ENCODE data around the gene KIAA1217.

Gene KIAA1217

GRCh38 chr10:24502006-24502405 is 293.1 kb downstream of the KIAA1217 start:
- DNase-seq (ENCODE audit: low spot score) = no peak

DNA sequence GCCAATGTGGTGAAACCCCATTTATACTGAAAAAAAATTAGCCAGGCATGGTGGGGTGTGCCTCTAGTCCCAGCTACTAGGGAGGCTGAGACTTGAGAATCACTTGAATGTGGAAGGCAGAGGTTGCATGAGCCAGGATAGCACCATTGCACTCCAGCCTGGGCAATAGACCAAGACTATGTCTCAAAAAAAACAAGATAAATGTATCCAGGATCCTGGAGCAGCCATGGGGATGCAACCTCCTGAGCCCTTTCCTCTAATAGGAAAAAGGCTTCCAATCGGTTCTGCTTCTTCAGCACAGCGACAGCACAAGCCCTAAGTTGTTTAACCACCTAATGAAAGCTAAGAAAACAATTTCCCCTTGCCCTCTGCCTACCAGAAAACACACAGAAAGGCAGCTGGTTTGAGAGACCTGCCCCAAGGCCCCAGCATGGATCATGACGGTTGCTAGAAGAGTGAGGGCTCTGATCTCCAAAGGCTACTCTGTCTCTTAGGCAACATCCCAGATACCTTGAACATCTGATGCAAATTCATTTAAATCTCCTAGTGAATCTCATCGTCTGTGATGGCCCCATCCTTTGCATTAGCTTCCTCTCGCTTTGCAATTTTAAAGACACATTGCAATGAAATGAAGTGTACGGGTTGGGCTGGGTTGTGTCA is 294.0 kb downstream of the KIAA1217 start:
- DNase-seq (ENCODE audit: low spot score) = no peak

- peak; percentile 6 for DNase-seq (ENCODE audit: low spot score)
Observed at GRCh38 chr10:24503461-24504320, 294.8 kb downstream of the KIAA1217 start.

- no peak for DNase-seq (ENCODE audit: low spot score)
Observed at GRCh38 chr10:24505759-24506158, 296.8 kb downstream of the KIAA1217 start.

- DNase-seq (ENCODE audit: low spot score) = no peak
Observed at GRCh38 chr10:24513155-24513554, 304.2 kb downstream of the KIAA1217 start.

GRCh38 chr10:24515481-24515880 is 306.5 kb downstream of the KIAA1217 start:
- no peak for DNase-seq (ENCODE audit: low spot score)

DNA sequence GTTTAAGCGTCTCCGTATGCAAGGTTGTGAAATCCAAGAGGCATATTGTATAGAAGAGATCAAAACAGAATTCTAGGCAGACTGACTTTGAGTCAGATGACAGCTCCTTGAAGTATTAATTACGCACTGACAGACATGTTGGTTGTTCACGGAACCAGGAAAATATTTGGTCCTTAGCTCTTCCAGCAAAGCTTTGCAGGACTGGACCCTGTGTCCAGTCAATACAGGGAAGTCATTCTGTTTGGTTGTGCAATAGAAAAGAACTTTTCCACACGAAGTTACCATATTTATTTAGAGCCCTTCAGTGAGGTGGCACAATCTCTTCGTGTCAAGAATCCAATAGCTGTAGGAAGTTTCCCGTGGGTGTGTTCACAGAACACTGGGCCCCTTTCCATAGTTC is 309.5 kb downstream of the KIAA1217 start:
- no peak for DNase-seq (ENCODE audit: low spot score)

GRCh38 chr10:24518981-24519597 is 310.2 kb downstream of the KIAA1217 start:
- peak; percentile 53 for DNase-seq (ENCODE audit: low spot score)

DNA sequence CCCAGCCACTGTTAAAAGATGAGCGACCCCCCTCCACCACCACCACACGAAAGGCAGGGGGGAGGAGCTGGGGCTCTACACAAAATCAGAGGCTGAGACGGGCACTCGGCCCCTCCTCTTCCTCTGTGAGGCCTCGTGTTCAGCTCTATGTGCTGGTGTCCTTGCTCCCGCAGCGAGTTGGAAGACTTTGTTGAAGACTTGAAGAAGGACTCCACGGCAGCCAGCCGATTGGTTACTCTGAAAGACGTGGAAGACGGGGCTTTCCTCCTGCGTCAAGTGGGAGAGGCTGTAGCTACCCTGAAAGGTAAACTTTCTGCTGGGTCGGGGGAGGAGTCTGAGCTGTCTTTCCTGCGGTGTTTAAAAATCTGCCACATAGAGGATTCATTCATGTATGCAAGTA is 311.0 kb downstream of the KIAA1217 start:
- no peak for DNase-seq (ENCODE audit: low spot score)

DNA sequence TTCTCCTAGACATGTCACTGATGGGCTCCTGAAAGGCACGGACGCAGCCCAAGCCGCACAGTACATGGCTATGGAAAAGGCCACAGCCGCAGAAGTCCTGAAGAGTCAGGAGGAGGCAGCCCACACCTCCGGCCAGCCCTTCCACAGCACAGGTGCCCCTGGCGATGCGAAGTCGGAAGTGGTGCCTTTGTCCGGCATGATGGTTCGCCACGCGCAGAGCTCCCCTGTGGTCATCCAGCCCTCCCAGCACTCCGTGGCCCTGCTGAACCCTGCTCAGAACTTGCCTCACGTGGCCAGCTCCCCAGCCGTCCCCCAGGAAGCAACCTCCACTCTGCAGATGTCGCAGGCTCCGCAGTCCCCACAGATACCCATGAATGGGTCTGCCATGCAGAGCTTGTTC is 315.4 kb downstream of the KIAA1217 start:
- no peak for DNase-seq (ENCODE audit: low spot score)

DNA sequence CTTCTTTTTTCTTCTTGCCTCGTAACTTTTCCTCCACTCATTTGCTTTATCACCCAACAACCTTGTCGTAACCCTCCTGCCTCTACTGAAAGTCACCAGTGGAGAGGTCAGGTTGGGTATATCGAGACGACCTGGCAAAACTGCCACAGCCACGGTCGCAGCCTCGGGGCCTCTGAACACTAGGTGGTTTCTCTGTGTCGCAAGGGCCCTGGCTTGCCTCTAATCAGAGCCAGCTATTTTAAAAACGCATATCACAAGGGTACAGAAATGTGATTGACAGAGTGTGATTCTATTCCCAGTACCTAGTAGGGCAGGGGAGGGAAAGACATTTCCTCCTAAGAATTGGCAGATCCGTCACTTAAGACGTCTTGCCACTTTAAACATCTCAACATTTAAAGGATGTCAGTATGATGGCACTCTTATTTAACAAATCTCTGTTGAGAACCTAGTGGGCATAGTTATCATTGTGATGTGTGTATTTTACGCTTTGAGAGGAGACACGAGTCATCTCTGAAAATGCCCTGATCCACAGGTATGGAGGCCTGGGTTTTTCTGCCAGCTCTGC is 317.2 kb downstream of the KIAA1217 start:
- no peak for DNase-seq (ENCODE audit: low spot score)

DNA sequence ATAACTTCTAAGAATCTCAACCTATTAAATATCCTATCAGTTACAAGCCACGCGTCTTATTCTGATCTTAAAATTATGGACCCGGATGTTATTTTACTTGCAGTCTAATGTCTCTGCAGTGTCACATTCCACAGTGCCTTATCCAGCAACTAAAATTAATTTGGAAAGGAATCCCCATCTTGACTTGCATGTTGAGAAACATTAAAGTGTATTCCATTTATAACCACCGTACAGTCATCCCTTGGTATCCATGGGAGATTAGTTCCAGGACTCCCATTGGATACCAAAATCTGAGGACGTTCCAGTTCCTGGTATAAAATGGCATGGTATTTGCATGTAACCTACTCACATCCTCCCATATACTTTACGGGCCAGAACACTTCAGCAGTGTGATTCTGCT is 320.0 kb downstream of the KIAA1217 start:
- no peak for DNase-seq (ENCODE audit: low spot score)

DNA sequence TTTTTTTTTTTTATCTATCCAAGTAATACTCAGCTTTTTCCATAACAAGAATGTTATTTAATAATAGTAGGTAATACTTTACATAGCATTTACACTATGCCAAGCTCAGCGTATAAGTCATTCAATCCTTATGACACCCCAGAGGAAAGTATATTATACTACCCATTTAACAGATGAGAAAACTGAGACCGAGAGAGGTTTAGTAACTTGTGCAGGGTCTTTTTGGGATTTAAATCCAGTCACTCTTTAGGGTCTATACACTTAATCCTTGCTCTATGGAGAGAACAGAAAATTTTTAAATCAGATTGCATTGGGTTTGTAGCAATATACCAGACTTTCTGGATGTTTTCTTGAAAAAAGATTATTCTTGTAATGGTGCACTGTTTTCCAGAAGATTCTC is 322.5 kb downstream of the KIAA1217 start:
- DNase-seq (ENCODE audit: low spot score) = no peak

- no peak for DNase-seq (ENCODE audit: low spot score)
Observed at GRCh38 chr10:24533981-24534380, 325.0 kb downstream of the KIAA1217 start.

GRCh38 chr10:24536636-24537035 is 327.7 kb downstream of the KIAA1217 start:
- no peak for DNase-seq (ENCODE audit: low spot score)

- no peak for DNase-seq (ENCODE audit: low spot score)
Observed at GRCh38 chr10:24541239-24541753, 332.4 kb downstream of the KIAA1217 start.

- no peak for DNase-seq (ENCODE audit: low spot score)
Observed at GRCh38 chr10:24542314-24543270, 333.7 kb downstream of the KIAA1217 start.

- DNase-seq (ENCODE audit: low spot score) = no peak
Observed at GRCh38 chr10:24544776-24545175, 335.8 kb downstream of the KIAA1217 start.

DNA sequence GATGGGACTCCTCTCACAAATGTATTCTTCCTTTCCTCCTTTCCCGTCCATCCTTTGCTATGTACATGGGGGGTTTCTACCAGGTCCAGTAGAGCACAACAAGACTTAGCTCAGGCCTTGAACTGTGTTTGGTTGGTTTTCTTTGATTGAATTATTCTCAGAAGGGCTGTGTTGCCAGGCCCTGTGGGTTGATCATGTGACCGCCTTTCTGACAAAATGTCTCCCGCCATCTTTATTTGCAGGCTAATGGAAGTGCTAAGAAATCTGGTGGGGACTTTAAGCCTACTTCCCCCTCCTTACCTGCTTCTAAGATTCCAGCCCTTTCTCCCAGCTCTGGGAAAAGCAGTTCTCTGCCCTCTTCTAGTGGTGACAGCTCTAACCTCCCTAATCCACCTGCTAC is 336.6 kb downstream of the KIAA1217 start:
- DNase-seq (ENCODE audit: low spot score) = no peak

DNA sequence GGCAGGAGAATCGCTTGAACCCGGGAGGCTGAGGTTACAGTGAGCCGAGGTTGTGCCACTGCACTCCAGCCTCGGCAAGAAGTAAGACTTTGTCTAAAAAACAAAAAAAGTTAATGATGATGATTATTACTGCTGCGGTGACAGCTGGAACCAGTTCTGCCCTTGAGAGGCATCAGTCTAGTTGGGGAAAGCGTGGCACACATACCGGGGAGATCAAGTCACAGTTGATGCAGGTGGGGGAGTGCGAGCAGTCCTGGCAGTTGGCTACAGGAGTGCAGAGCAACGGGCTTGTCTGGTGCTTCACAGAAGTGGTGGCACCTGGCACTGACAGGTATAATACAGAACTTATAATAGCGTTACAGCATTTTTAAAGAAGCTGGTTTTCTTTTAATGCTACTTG is 341.7 kb downstream of the KIAA1217 start:
- no peak for DNase-seq (ENCODE audit: low spot score)

- DNase-seq (ENCODE audit: low spot score) = no peak
Observed at GRCh38 chr10:24551161-24551560, 342.2 kb downstream of the KIAA1217 start.

Data from hematopoietic multipotent progenitor cell treated with erythropoietin and hydrocortisone succinate and interleukin-3 and kit ligand, for 15 days (in vitro differentiated cells).